Esophagus squamous epithelium (tissue), 4 donors: Measurements from ENCODE around the gene BABAM2.

Experiments
- POLR2A ChIP-seq, 4 donors: fragments of 450-650 bp; IDR thresholded peaks; one replicate each; pipeline ENCODE4 v1.6.1; 2017; ENCODE audit warnings: antibody characterized with exemption in 4 of 4, mild to moderate bottlenecking in 4 of 4, moderate library complexity in 3 of 4
- TF ChIP-seq, protein P1 (sequence below), 6 experiments: fragments of 450-650 bp in 4 of 6; fragments of 200-600 bp in 2 of 6; sonication (generic) in 2 of 6; IDR thresholded peaks; one replicate each; pipeline ENCODE4 v1.5.1; 2016 to 2019; ENCODE audit warnings: antibody characterized with exemption in 6 of 6, mild to moderate bottlenecking in 4 of 6, moderate library complexity in 4 of 6

DNA sequence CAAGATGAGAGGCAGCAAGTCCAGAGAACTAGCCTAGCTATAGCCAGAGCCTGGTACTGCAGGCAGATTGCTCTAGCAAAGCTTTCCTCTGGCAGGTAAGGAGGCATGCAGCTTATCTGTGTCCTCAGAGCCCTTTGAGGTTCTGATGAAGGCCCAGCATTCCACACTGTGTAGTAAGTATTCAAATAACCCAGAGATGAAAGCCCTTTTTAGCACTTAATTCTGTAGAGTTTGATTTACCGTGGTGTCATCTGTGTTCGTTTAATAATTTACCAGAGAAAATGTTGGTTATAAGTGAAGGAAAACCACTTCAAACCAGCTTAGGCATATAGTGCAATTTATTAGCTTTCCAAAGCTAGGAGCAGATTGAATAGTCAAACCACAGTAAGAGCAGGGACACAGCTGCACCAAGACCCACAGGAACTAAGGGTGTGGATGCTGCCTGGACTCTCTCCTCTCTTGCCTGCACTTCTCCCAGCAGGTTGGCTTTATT, 226.6 kb downstream of the BABAM2 start:
- no peak for TF ChIP-seq POLR2A (IDR thresholded peaks at IDR 0.05)
- TF ChIP-seq, protein P1, sequence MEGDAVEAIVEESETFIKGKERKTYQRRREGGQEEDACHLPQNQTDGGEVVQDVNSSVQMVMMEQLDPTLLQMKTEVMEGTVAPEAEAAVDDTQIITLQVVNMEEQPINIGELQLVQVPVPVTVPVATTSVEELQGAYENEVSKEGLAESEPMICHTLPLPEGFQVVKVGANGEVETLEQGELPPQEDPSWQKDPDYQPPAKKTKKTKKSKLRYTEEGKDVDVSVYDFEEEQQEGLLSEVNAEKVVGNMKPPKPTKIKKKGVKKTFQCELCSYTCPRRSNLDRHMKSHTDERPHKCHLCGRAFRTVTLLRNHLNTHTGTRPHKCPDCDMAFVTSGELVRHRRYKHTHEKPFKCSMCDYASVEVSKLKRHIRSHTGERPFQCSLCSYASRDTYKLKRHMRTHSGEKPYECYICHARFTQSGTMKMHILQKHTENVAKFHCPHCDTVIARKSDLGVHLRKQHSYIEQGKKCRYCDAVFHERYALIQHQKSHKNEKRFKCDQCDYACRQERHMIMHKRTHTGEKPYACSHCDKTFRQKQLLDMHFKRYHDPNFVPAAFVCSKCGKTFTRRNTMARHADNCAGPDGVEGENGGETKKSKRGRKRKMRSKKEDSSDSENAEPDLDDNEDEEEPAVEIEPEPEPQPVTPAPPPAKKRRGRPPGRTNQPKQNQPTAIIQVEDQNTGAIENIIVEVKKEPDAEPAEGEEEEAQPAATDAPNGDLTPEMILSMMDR (IDR thresholded peaks at IDR 0.05), result no peak
